ENCODE data around the gene ZYG11B. TPM values are rescaled to one million over a fixed set of nuclear protein-coding genes. Genes with fewer than 3 reads are reported as not detected.

ZYG11B gene
- polyA plus RNA-seq, 3 donors = 7.3 to 17.5 (median 15.8) TPM

- Histone ChIP-seq H3K9ac (ENCODE audit: insufficient read depth, low read length, poor library complexity, severe bottlenecking) (peak overlapping the region; percentile 71), H4K20me1 (ENCODE audit: insufficient read depth, low read length) (no peaks in the 10 kb centered on the region), H2AFZ (ENCODE audit: insufficient read depth, low read depth, low read length, poor library complexity, severe bottlenecking) (peak overlapping the region; percentile 89), H3K79me2 (ENCODE audit: insufficient read depth, low read length) (no peaks in the 10 kb centered on the region), H3K9me3 (replicated peaks in 1 of 2; ENCODE audit: control insufficient read depth in 1 of 2, insufficient read depth in 1 of 2, low read length in 2 of 2) (no peaks in the 10 kb centered on the region), H3K4me3 (replicated peaks in 1 of 3; ENCODE audit: low read depth in 2 of 3, low read length in 3 of 3) (peak overlapping the region; percentile 3 to 69 (median 45)), H3K4me2 (replicated peaks; ENCODE audit: extremely low read depth, low read length, poor library complexity, severe bottlenecking) (peak overlapping the region; percentile 67), H3K4me1 (ENCODE audit: control insufficient read depth in 1 of 2, insufficient read depth in 2 of 2, low read length in 2 of 2) (peaks cover 44 to 52% of the 10 kb centered on the region in 2 donors), H3K36me3 (replicated peaks in 1 of 2; ENCODE audit: control insufficient read depth in 1 of 2, insufficient read depth in 2 of 2, low read length in 2 of 2) (no peaks in the 10 kb centered on the region), H3K27me3 (ENCODE audit: control insufficient read depth in 2 of 2, insufficient read depth in 2 of 2, low read length in 2 of 2) (no peaks in the 10 kb centered on the region), H3K27ac (ENCODE audit: low read depth in 1 of 2, low read length in 2 of 2) (peak overlapping the region; percentile 87 to 97)
- no peak for TF ChIP-seq CTCF (IDR thresholded peaks at IDR 0.05)
- H3K9me3 Mint-ChIP-seq = peaks cover 0 to 3% (median 0%) of the 10 kb centered on the region in 7 donors
- peaks cover 45% of the 10 kb centered on the region for H3K4me1 Mint-ChIP-seq
- H3K4me3 Mint-ChIP-seq = peak overlapping the region; percentile 87 to 93
- H3K27me3 Mint-ChIP-seq (ENCODE audit: low read depth in 3 of 3) = peaks cover 0 to 7% (median 1%) of the 10 kb centered on the region in 3 donors
- intact Hi-C loops (cut with micrococcal nuclease) = loop anchor here in 1 of 2 donors (5.0 kb wide), 1 partner anchor 301 kb away; the partner anchor contains the start of genes ORC1 and PRPF38A
- peak; percentile 94 to 96 (median 95) for DNase-seq
- H3K27ac Mint-ChIP-seq = peak overlapping the region; percentile 97 to 99 (median 99)
- WGBS (ENCODE audit: insufficient coverage) = under 1% methylated on average over 30 of the region's 35 CpGs
- H3K36me3 Mint-ChIP-seq = no peaks in the 10 kb centered on the region
Measured at GRCh38 chr1:52702886-52703787, 23.1 kb upstream of the ZYG11B start.

- Mint-ChIP-seq H3K36me3 (no peaks in the 10 kb centered on the region), H3K4me1 (peaks cover 39% of the 10 kb centered on the region), H3K27me3 (ENCODE audit: low read depth in 3 of 3) (peaks cover 2 to 7% (median 3%) of the 10 kb centered on the region in 3 donors), H3K27ac (peak overlapping the region in 1 of 7 donors; percentile 83), H3K9me3 (peaks cover 0 to 3% (median 0%) of the 10 kb centered on the region in 7 donors), H3K4me3 (peak overlapping the region in 1 of 2 donors; percentile 13)
- Histone ChIP-seq H3K4me2 (replicated peaks; ENCODE audit: extremely low read depth, low read length, poor library complexity, severe bottlenecking) (no peak overlapping the region), H3K27me3 (ENCODE audit: control insufficient read depth in 2 of 2, insufficient read depth in 2 of 2, low read length in 2 of 2) (no peaks in the 10 kb centered on the region), H2AFZ (ENCODE audit: insufficient read depth, low read depth, low read length, poor library complexity, severe bottlenecking) (no peak overlapping the region), H3K36me3 (replicated peaks in 1 of 2; ENCODE audit: control insufficient read depth in 1 of 2, insufficient read depth in 2 of 2, low read length in 2 of 2) (no peaks in the 10 kb centered on the region), H3K4me1 (ENCODE audit: control insufficient read depth in 1 of 2, insufficient read depth in 2 of 2, low read length in 2 of 2) (peaks cover 42 to 49% of the 10 kb centered on the region in 2 donors), H3K9me3 (replicated peaks in 1 of 2; ENCODE audit: control insufficient read depth in 1 of 2, insufficient read depth in 1 of 2, low read length in 2 of 2) (no peaks in the 10 kb centered on the region), H4K20me1 (ENCODE audit: insufficient read depth, low read length) (no peaks in the 10 kb centered on the region), H3K4me3 (replicated peaks in 1 of 3; ENCODE audit: low read depth in 2 of 3, low read length in 3 of 3) (no peak overlapping the region), H3K9ac (ENCODE audit: insufficient read depth, low read length, poor library complexity, severe bottlenecking) (no peak overlapping the region), H3K27ac (ENCODE audit: low read depth in 1 of 2, low read length in 2 of 2) (no peak overlapping the region), H3K79me2 (ENCODE audit: insufficient read depth, low read length) (no peaks in the 10 kb centered on the region)
- WGBS (ENCODE audit: insufficient coverage) = 64% methylated on average over 3 of the region's 6 CpGs
- DNase-seq = no peak
- no peak for TF ChIP-seq CTCF (IDR thresholded peaks at IDR 0.05)
- intact Hi-C loops (cut with micrococcal nuclease) = no loop called here
Measured at GRCh38 chr1:52706136-52706670, 20.1 kb upstream of the ZYG11B start.

Data from CD14-positive monocyte (primary cell).